Spleen (tissue), 11 donors: Measurements from ENCODE around the gene DBT. TPM values are rescaled to one million over a fixed set of nuclear protein-coding genes. Genes with fewer than 3 reads are reported as not detected.
"Not testable (repeated sequence)": the region's sequence is repeated elsewhere in the genome, so short reads cannot be mapped to it uniquely, and the experiment has no call there.

Experiments
- DNase-seq: peaks from one replicate; pipeline ENCODE4 v3.0.0-alpha.2; 2020
- H3K27ac ChIP-seq, 8 donors: fragments of 200-600 bp; sonication (generic) in 7 of 8; 1 replicate in 4 of 8; 2 replicates in 4 of 8; pipeline versions ENCODE4 v1.5.0 to v1.8.0; 2016 to 2021; ENCODE audit warnings: inconsistent platforms in 4 of 8, mild to moderate bottlenecking in 4 of 8, moderate library complexity in 1 of 8
- H3K27me3 ChIP-seq, 7 donors: fragments of 200-600 bp; sonication (generic) in 6 of 7; replicated peaks in 1 of 7; 1 replicate in 4 of 7; 2 replicates in 3 of 7; pipeline versions ENCODE4 v1.5.0 to v1.8.0; 2016 to 2021; ENCODE audit warnings: inconsistent platforms in 3 of 7, mild to moderate bottlenecking in 1 of 7
- H3K36me3 ChIP-seq, 6 donors: fragments of 200-600 bp; sonication (generic) in 5 of 6; 1 replicate in 4 of 6; 2 replicates in 2 of 6; pipeline versions ENCODE4 v1.5.0 to v1.8.0; 2016 to 2021; ENCODE audit warnings: inconsistent platforms in 2 of 6
- H3K4me1 ChIP-seq, 6 donors: fragments of 200-600 bp; sonication (generic) in 5 of 6; 1 replicate in 3 of 6; 2 replicates in 3 of 6; pipeline versions ENCODE4 v1.5.0 to v1.8.0; 2016 to 2021; ENCODE audit warnings: inconsistent platforms in 3 of 6
- H3K4me3 ChIP-seq, 8 donors: fragments of 200-600 bp; sonication (generic) in 7 of 8; 1 replicate in 4 of 8; 2 replicates in 4 of 8; pipeline versions ENCODE4 v1.5.0 to v1.8.0; 2016 to 2021; ENCODE audit warnings: inconsistent platforms in 4 of 8, mild to moderate bottlenecking in 4 of 8, moderate library complexity in 2 of 8
- H3K9me3 ChIP-seq, 8 donors: fragments of 200-600 bp; sonication (generic) in 7 of 8; 1 replicate in 4 of 8; 2 replicates in 4 of 8; pipeline versions ENCODE4 v1.5.0 to v1.8.0; 2016 to 2021; ENCODE audit warnings: inconsistent platforms in 4 of 8
- POLR2A ChIP-seq, 3 donors: fragments of 450-650 bp; IDR thresholded peaks; one replicate each; pipeline ENCODE4 v1.5.1; 2017; ENCODE audit warnings: antibody characterized with exemption in 3 of 3, mild to moderate bottlenecking in 1 of 3
- POLR2AphosphoS5 ChIP-seq, 3 donors: sonication (generic); formaldehyde crosslinking; IDR thresholded peaks; one replicate each; pipeline ENCODE4 v1.5.1; 2017; ENCODE audit warnings: antibody characterized with exemption in 3 of 3
- WGBS, 5 donors: extraction: QIAGEN DNeasy Blood & Tissue Kit in 3 of 5; methylation state at CpG; one replicate each; pipeline versions ENCODE4 v1.1.5 to v1.1.7; 2013 to 2018; 5-methylcytosine and 5-hydroxymethylcytosine counted together
- intact Hi-C: fragments of 100-400 bp; cut with DNase I; formaldehyde crosslinking; loops from one replicate; pipeline ENCODE4 v1.15.0; 2023; ENCODE audit warnings: low total_unique reads
- polyA plus RNA-seq, 3 donors: library from polyadenylated mRNA; stranded (reverse); fragments of 200-250 nt; gene quantifications; one replicate each; pipeline ENCODE4 v1.2.1, GENCODE V29; 2013
- total RNA-seq, 7 donors: library from RNA; depleted of rRNA in 3 of 7; stranded (reverse); fragments of >200 nt in 3 of 7; fragmentation: NEBNext Ultra II Directional in 4 of 7; extraction: Animal tissue kit (Norgen Biotek cat#: 25700) in 4 of 7; gene quantifications; one replicate each; pipeline versions ENCODE4 v1.1.0 to v1.2.1, GENCODE V29; 2016 to 2021
- TF ChIP-seq, protein P1 (sequence below), 11 experiments: fragments of 200-600 bp in 7 of 11; fragments of 450-650 bp in 4 of 11; sonication (generic) in 4 of 11; IDR thresholded peaks in 8 of 11; conservative IDR thresholded peaks in 3 of 11; 1 replicate in 7 of 11; 2 replicates in 4 of 11; pipeline versions ENCODE4 v1.4.0 to v1.8.0; 2016 to 2021; ENCODE audit warnings: antibody characterized with exemption in 11 of 11, inconsistent platforms in 4 of 11, mild to moderate bottlenecking in 1 of 11
- donor health status: healthy with polysubstance abuse.
- donor health status: DM: no; HTN: no; CAD: no; lungs with moderate emphysema.
- donor health status: DM: no; HTN: no; CAD: no.
- donor health status: Bipolar disorder and iron deficiency.
- donor health status: healthy.
- donor health status: DM: no; HTN: no; CAD: no.
- donor health status: DM: yes; HTN: yes; CAD: no.

The DBT gene
- total and polyA plus RNA-seq, 10 donors: 1.8 to 13.4 (median 6.8) TPM

DNA sequence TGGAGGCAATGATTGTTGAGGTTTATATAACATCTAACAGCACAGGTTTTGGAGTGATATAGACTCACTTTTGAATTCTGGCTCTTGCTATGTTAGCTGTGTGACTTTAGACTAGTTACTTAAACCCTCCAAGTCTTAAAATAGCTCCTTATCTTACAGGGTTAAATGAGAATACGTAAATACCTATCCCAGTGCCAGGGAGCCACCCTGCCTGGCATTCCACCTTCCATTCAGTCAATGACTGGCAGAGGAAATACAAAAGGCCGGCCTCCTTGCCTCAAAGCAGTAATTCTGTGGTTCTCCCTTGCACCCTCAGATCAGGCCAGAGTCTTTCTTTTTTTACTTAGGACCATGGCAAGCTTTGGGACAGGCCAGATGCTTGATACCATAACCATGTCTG, 31.8 kb downstream of the DBT start:
- Histone ChIP-seq H3K27me3 (no peaks in the 10 kb centered on the region), H3K4me3 (no peak overlapping the region), H3K36me3 (peaks cover 0 to 76% (median 42%) of the 10 kb centered on the region in 6 donors), H3K9me3 (no peaks in the 10 kb centered on the region), H3K27ac (no peak overlapping the region), H3K4me1 (no peaks in the 10 kb centered on the region)
- no peak for DNase-seq
- intact Hi-C loops: no loop called here
- WGBS, 5 donors: 84 to 96% (median 90%) methylated on average over 2 of the region's 2 CpGs
- TF ChIP-seq, protein P1, sequence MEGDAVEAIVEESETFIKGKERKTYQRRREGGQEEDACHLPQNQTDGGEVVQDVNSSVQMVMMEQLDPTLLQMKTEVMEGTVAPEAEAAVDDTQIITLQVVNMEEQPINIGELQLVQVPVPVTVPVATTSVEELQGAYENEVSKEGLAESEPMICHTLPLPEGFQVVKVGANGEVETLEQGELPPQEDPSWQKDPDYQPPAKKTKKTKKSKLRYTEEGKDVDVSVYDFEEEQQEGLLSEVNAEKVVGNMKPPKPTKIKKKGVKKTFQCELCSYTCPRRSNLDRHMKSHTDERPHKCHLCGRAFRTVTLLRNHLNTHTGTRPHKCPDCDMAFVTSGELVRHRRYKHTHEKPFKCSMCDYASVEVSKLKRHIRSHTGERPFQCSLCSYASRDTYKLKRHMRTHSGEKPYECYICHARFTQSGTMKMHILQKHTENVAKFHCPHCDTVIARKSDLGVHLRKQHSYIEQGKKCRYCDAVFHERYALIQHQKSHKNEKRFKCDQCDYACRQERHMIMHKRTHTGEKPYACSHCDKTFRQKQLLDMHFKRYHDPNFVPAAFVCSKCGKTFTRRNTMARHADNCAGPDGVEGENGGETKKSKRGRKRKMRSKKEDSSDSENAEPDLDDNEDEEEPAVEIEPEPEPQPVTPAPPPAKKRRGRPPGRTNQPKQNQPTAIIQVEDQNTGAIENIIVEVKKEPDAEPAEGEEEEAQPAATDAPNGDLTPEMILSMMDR (IDR thresholded peaks at IDR 0.05 in 8 of 11, conservative IDR thresholded peaks at IDR 0.05 in 3 of 11): no peak
- no peak for TF ChIP-seq POLR2AphosphoS5 (IDR thresholded peaks at IDR 0.05)
- no peak for TF ChIP-seq POLR2A (IDR thresholded peaks at IDR 0.05)

DNA sequence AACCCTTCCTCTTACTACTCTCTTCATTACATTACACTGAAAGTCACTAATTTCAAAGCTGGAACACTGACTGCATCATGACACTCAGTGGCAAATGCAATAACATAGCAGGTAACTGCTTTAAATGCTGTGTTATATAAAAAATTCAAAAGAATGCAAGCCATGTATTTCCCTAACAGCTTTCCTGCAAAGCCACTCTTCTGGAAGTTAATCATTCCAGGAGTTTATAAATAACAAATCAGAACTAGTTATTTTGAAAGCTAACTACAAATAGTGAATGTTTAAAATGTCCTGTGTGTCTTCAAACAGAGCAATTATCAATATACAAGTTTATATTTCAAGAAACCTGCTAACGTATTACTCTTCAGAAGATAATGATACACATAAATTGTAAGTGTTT, 34.5 kb downstream of the DBT start:
- no peaks in the 10 kb centered on the region for H3K27me3 ChIP-seq
- no peak overlapping the region for H3K4me3 ChIP-seq
- no peak for TF ChIP-seq POLR2AphosphoS5 (IDR thresholded peaks at IDR 0.05)
- TF ChIP-seq POLR2A (IDR thresholded peaks at IDR 0.05): no peak
- TF ChIP-seq, protein P1 (IDR thresholded peaks at IDR 0.05 in 8 of 11, conservative IDR thresholded peaks at IDR 0.05 in 3 of 11): no peak
- WGBS, 5 donors: 90 to 98% (median 96%) methylated on average over 1 of the region's 1 CpG
- intact Hi-C loops: no loop called here
- H3K9me3 ChIP-seq: no peaks in the 10 kb centered on the region
- H3K4me1 ChIP-seq: no peaks in the 10 kb centered on the region
- H3K27ac ChIP-seq: no peak overlapping the region
- peaks cover 0 to 96% (median 54%) of the 10 kb centered on the region in 6 donors for H3K36me3 ChIP-seq
- DNase-seq: no peak

DNA sequence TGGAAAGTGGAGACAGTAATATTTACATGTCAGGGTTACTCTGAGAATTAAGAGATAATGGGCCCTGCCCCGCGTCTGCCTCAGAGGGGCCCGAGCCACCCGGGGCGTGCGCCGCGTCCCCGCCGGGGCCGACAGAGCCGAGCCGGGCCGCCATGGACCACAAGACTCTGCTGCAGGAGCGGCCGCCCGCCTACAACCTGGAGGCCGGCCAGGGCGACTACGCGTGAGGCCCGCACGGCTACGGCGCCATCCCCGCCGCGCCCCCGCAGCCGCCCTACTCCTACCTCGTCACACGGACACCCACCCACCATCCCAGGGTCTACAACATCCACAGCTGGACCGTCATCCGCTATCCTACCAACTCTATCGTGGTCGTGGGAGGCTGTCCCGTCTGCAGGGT, 36.5 kb downstream of the DBT start:
- Histone ChIP-seq H3K4me3 (no peak overlapping the region), H3K9me3 (no peaks in the 10 kb centered on the region), H3K36me3 (peaks cover 0 to 100% (median 62%) of the 10 kb centered on the region in 6 donors), H3K27ac (no peak overlapping the region), H3K4me1 (no peaks in the 10 kb centered on the region), H3K27me3 (no peaks in the 10 kb centered on the region)
- DNase-seq: no peak
- intact Hi-C loops: no loop called here
- WGBS, 5 donors: 95 to 99% (median 98%) methylated on average over 22 to 37 of the region's 37 CpGs
- TF ChIP-seq POLR2AphosphoS5 (IDR thresholded peaks at IDR 0.05): peak in 1 of 3 donors; percentile 23
- TF ChIP-seq, protein P1 (IDR thresholded peaks at IDR 0.05 in 8 of 11, conservative IDR thresholded peaks at IDR 0.05 in 3 of 11): no peak

DNA sequence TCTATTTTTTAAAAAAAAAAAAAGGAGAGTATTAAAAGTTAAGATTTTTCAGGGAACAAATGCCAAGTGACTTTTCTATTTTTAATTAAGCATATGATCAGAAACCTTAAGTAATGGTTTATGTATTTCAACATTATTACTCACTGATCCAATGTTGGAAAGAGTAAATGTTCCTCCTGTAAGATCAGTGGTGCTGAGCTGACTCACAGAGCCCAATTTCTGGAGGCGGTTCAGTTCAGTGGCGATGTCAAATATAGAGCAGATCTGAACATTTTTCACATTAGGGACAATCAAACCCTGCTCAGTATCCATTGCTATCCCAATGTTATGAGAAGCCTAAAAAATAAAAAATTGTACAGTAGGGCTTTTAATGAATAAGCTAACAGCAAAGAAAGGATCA, 43.3 kb downstream of the DBT start:
- H3K4me1 ChIP-seq: no peaks in the 10 kb centered on the region
- WGBS, 5 donors: 94 to 99% (median 97%) methylated on average over 2 of the region's 2 CpGs
- H3K9me3 ChIP-seq: peaks cover 0 to 19% (median 15%) of the 10 kb centered on the region in 8 donors
- no peak for TF ChIP-seq POLR2AphosphoS5 (IDR thresholded peaks at IDR 0.05)
- TF ChIP-seq, protein P1 (IDR thresholded peaks at IDR 0.05 in 8 of 11, conservative IDR thresholded peaks at IDR 0.05 in 3 of 11): no peak
- no peak for TF ChIP-seq POLR2A (IDR thresholded peaks at IDR 0.05)
- intact Hi-C loops: no loop called here
- no peaks in the 10 kb centered on the region for H3K27me3 ChIP-seq
- peaks cover 3 to 100% (median 61%) of the 10 kb centered on the region in 6 donors for H3K36me3 ChIP-seq
- no peak overlapping the region for H3K27ac ChIP-seq
- no peak overlapping the region for H3K4me3 ChIP-seq
- DNase-seq: no peak

DNA sequence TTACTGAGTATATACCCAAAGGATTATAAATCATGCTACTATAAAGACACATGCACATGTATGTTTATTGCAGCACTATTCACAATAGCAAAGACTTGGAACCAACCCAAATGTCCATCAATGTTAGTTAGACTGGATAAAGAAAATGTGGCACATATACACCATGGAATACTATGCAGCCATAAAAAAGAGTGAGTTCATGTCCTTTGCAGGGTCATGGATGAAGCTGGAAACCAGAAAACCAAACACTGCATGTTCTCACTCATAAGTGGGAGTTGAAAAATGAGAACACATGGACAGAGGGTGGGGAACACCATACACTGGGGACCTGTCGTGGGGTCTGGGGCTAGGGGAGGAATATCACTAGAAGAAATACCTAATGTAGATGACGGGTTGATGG, 44.0 kb downstream of the DBT start:
- intact Hi-C loops, H3K27ac ChIP-seq, DNase-seq, H3K4me3 ChIP-seq, H3K4me1 ChIP-seq, H3K27me3 ChIP-seq: not testable (repeated sequence)
- 96 to 100% (median 98%) methylated on average over 2 of the region's 2 CpGs for WGBS, 5 donors
- H3K36me3 ChIP-seq: peaks cover 3 to 100% (median 61%) of the 10 kb centered on the region in 6 donors
- peaks cover 0 to 19% (median 15%) of the 10 kb centered on the region in 8 donors for H3K9me3 ChIP-seq

DNA sequence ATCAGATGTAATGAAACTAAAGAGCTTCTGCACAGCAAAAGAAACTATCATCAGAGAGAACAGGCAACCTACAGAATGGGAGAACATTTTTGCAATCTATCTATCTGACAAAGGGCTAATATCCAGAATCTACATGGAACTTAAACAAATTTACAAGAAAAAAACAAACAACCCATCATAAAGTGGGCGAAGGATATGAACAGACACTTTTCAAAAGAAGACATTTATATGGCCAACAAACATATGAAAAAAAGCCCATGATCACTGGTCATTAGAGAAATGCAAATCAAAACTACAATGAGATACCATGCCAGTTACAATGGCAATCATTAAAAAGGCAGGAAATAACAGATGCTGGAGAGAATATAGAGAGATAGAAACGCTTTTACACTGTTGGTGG, 44.5 kb downstream of the DBT start:
- peaks cover 3 to 100% (median 62%) of the 10 kb centered on the region in 6 donors for H3K36me3 ChIP-seq
- intact Hi-C loops, H3K27ac ChIP-seq, DNase-seq, H3K4me1 ChIP-seq, H3K27me3 ChIP-seq, H3K4me3 ChIP-seq: not testable (repeated sequence)
- H3K9me3 ChIP-seq: peaks cover 0 to 19% (median 15%) of the 10 kb centered on the region in 8 donors
- WGBS, 5 donors: 93 to 99% (median 98%) methylated on average over 2 of the region's 2 CpGs

DNA sequence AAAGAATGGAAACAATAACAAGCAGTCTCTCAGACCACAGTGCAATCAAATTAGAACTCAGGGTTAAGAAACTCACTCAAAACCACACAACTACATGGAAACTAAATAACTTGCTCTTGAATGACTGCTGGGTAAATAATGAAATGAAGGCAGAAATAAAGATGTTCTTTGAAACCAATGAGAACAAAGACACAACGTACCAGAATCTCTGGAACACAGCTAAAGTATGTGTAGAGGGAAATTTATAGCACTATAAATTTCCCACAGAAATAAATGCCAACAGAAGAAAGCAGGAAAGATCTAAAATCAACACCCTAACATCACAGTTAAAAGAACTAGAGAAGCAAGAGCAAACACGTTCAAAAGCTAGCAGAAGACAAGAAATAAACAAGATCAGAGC, 46.9 kb downstream of the DBT start:
- DNase-seq, intact Hi-C loops, H3K27ac ChIP-seq, H3K27me3 ChIP-seq, H3K4me1 ChIP-seq, H3K4me3 ChIP-seq: not testable (repeated sequence)
- Histone ChIP-seq H3K36me3 (peaks cover 3 to 100% (median 65%) of the 10 kb centered on the region in 6 donors), H3K9me3 (peaks cover 0 to 19% (median 15%) of the 10 kb centered on the region in 8 donors)
- WGBS, 5 donors: 89 to 95% (median 93%) methylated on average over 2 of the region's 2 CpGs
